OCI-LY1 (cell line): Measurements from ENCODE around the gene POU5F1.

Source experiments
- H2AFZ ChIP-seq: fragments of 200-600 bp; sonication (generic), shearing (Covaris generic); 2 replicates; pipeline ENCODE4 v1.6.0; 2014; ENCODE audit warnings: antibody characterized with exemption, mild to moderate bottlenecking, low read length
- H3F3A ChIP-seq: fragments of 200-600 bp; sonication (generic), shearing (Covaris generic); 2 replicates; pipeline ENCODE4 v1.6.0; 2014; ENCODE audit warnings: mild to moderate bottlenecking, antibody characterized with exemption, low read length, moderate library complexity; ENCODE audit not compliant: insufficient read depth
- H3K27ac ChIP-seq: fragments of 200-600 bp; sonication (generic); 2 replicates; pipeline ENCODE4 v1.5.1; 2014; ENCODE audit warnings: low read length, mixed run types, mild to moderate bottlenecking, low read depth; ENCODE audit not compliant: poor library complexity, severe bottlenecking
- H3K27me3 ChIP-seq: fragments of 200-600 bp; sonication (generic); 2 replicates; pipeline ENCODE4 v1.6.0; 2014; ENCODE audit warnings: antibody characterized with exemption, mild to moderate bottlenecking, low read length, moderate library complexity; ENCODE audit not compliant: insufficient read depth
- H3K36me3 ChIP-seq: fragments of 200-600 bp; sonication (generic); 2 replicates; pipeline ENCODE4 v1.6.1; 2014; ENCODE audit warnings: mild to moderate bottlenecking, antibody characterized with exemption, low read length, moderate library complexity, mixed read lengths; ENCODE audit not compliant: insufficient read depth
- H3K4me1 ChIP-seq: fragments of 200-600 bp; sonication (generic); 2 replicates; pipeline ENCODE4 v1.5.1; 2014; ENCODE audit warnings: mild to moderate bottlenecking, low read length, moderate library complexity; ENCODE audit not compliant: insufficient read depth, severe bottlenecking
- H3K4me2 ChIP-seq: fragments of 200-600 bp; sonication (generic), shearing (Covaris generic); 2 replicates; pipeline ENCODE4 v1.6.1; 2014; ENCODE audit warnings: low read length
- H3K4me3 ChIP-seq: fragments of 200-600 bp; sonication (generic); 2 replicates; pipeline ENCODE4 v1.5.1; 2014; ENCODE audit warnings: low read length, low read depth, mild to moderate bottlenecking, mixed read lengths; ENCODE audit not compliant: poor library complexity, severe bottlenecking
- H3K79me2 ChIP-seq: fragments of 200-600 bp; shearing (Covaris generic); 2 replicates; pipeline ENCODE4 v1.6.1; 2016; ENCODE audit warnings: mixed run types, low read length, mixed read lengths; ENCODE audit not compliant: insufficient read depth
- H3K9ac ChIP-seq: fragments of 200-600 bp; sonication (generic), shearing (Covaris generic); 2 replicates; pipeline ENCODE4 v1.6.1; 2014; ENCODE audit warnings: mild to moderate bottlenecking, low read length, mixed read lengths
- H3K9me2 ChIP-seq: fragments of 200-600 bp; sonication (generic), shearing (Covaris generic); 2 replicates; pipeline ENCODE4 v1.6.1; 2014; ENCODE audit warnings: low read depth, mild to moderate bottlenecking, low read length, mixed read lengths
- H3K9me3 ChIP-seq: fragments of 200-600 bp; shearing (Covaris generic); 2 replicates; pipeline ENCODE4 v1.6.1; 2014; ENCODE audit warnings: low read length, mixed read lengths
- H4K20me1 ChIP-seq: fragments of 200-600 bp; sonication (generic), shearing (Covaris generic); 2 replicates; pipeline ENCODE4 v1.6.0; 2016; ENCODE audit warnings: mild to moderate bottlenecking, low read length; ENCODE audit not compliant: insufficient read depth
- CTCF ChIP-seq: fragments of 200-600 bp; sonication (generic), shearing (Covaris generic); IDR thresholded peaks from 2 replicates; pipeline ENCODE4 v1.5.1; 2017; ENCODE audit warnings: mild to moderate bottlenecking, antibody characterized with exemption, low read length, moderate library complexity, mixed read lengths
- EZH2 ChIP-seq: fragments of 200-600 bp; sonication (generic), shearing (Covaris generic); IDR thresholded peaks from 2 replicates; pipeline ENCODE4 v1.8.0; 2017; ENCODE audit warnings: borderline replicate concordance, mixed run types, mild to moderate bottlenecking, antibody characterized with exemption, low read length, moderate library complexity, mixed read lengths

The POU5F1 gene

DNA sequence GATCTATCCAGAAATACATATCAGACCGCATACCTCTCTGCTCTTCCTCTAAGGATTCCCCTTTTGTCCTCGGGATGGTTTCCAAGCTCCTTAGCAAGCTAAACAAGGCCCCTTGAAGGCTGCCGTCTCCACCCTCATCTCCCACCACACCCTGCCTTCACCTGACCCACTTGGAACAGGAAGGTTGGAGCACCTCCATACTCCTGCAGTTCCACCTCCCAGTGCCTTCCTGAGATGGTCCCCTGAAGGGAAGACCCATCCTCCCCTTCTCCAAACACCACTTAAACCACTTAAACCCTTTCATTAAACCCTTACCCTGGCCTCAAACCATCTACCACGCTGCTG, 8.5 kb upstream of the POU5F1 start:
- Histone ChIP-seq H3K27ac (no peak overlapping the region), H3F3A (no peaks in the 10 kb centered on the region), H2AFZ (no peak overlapping the region), H3K9ac (no peak overlapping the region), H3K27me3 (no peaks in the 10 kb centered on the region), H4K20me1 (no peaks in the 10 kb centered on the region), H3K9me2 (no peaks in the 10 kb centered on the region), H3K36me3 (no peaks in the 10 kb centered on the region), H3K79me2 (no peaks in the 10 kb centered on the region), H3K4me2 (no peak overlapping the region), H3K4me3 (no peak overlapping the region), H3K4me1 (peaks cover 6% of the 10 kb centered on the region), H3K9me3 (no peaks in the 10 kb centered on the region)
- TF ChIP-seq CTCF (no peak), EZH2 (no peak)

- no peaks in the 10 kb centered on the region for H3K79me2 ChIP-seq
- H3F3A ChIP-seq, result no peaks in the 10 kb centered on the region
- no peak overlapping the region for H3K27ac ChIP-seq
- no peak overlapping the region for H3K9ac ChIP-seq
- H3K4me1 ChIP-seq, result peaks cover 6% of the 10 kb centered on the region
- H3K27me3 ChIP-seq, result no peaks in the 10 kb centered on the region
- H2AFZ ChIP-seq, result no peak overlapping the region
- no peaks in the 10 kb centered on the region for H4K20me1 ChIP-seq
- no peaks in the 10 kb centered on the region for H3K36me3 ChIP-seq
- H3K9me3 ChIP-seq, result no peaks in the 10 kb centered on the region
- H3K9me2 ChIP-seq, result no peaks in the 10 kb centered on the region
- no peak overlapping the region for H3K4me3 ChIP-seq
- TF ChIP-seq EZH2, result no peak
- no peak for TF ChIP-seq CTCF
- no peak overlapping the region for H3K4me2 ChIP-seq
Measured at GRCh38 chr6:31178143-31179041, 7.9 kb upstream of the POU5F1 start.

DNA sequence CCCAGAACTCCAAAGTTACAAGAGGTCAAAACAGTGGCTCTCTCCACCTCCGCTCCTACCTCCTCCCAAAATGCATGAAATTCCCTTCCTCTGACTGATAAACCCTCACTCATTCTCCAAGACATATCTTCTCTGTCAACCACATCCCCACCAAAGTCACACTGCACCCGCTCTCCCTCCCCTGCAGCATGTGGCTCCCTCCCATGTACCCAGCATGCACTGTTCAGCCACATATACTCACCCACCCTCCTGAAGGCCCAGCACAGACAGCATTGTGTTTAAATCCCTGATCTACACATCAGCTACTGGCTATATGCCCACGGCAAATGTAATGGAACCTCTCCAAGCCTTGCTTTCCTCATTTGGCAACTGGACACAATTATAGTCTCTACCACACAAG, 5.5 kb upstream of the POU5F1 start:
- H3K9ac ChIP-seq, result no peak overlapping the region
- H3K4me2 ChIP-seq, result no peak overlapping the region
- no peaks in the 10 kb centered on the region for H3K27me3 ChIP-seq
- H3K27ac ChIP-seq, result no peak overlapping the region
- H3F3A ChIP-seq, result no peaks in the 10 kb centered on the region
- no peaks in the 10 kb centered on the region for H4K20me1 ChIP-seq
- H3K9me3 ChIP-seq, result no peaks in the 10 kb centered on the region
- no peaks in the 10 kb centered on the region for H3K36me3 ChIP-seq
- no peaks in the 10 kb centered on the region for H3K9me2 ChIP-seq
- no peak overlapping the region for H2AFZ ChIP-seq
- no peak overlapping the region for H3K4me3 ChIP-seq
- H3K79me2 ChIP-seq, result no peaks in the 10 kb centered on the region
- peaks cover 6% of the 10 kb centered on the region for H3K4me1 ChIP-seq
- TF ChIP-seq EZH2 (no peak), CTCF (no peak)
